ENCODE measurements around the gene MSI2.

- no peak for TF ChIP-seq POLR2A (IDR thresholded peaks at IDR 0.05)
- TF ChIP-seq CTCF (IDR thresholded peaks at IDR 0.05), result no peak
These were observed 338.4 kb downstream of the MSI2 start for GRCh38 chr17:57594767-57595166.
